ENCODE results near the gene SLC27A3. TPM values are rescaled to one million over a fixed set of nuclear protein-coding genes. Genes with fewer than 3 reads are reported as not detected.
A peak's percentile ranks its signal among the peaks of the same experiment; 100 is the strongest.

SLC27A3 gene
- total RNA-seq, 2 donors from 2014 or later = 71.7 to 116 TPM

- ATAC-seq (ENCODE audit: insufficient number of reproducible peaks, low FRiP score, low read depth) (no peak), DNase-seq (ENCODE audit: low spot score) (no peak)
- Histone ChIP-seq H3K4me3 (no peak overlapping the region), H3K36me3 (peaks cover 3% of the 10 kb centered on the region), H3K27ac (no peak overlapping the region), H3K27me3 (replicated peaks; ENCODE audit: insufficient read depth) (no peaks in the 10 kb centered on the region), H3K4me1 (ENCODE audit: control insufficient read depth in 1 of 2, low read depth in 2 of 2) (no peaks in the 10 kb centered on the region), H3K9me3 (no peaks in the 10 kb centered on the region)
- TF ChIP-seq CTCF (IDR thresholded peaks at IDR 0.05) = no peak
These were observed 24.6 kb downstream of the SLC27A3 start for GRCh38 chr1:153799566-153800465.

GRCh38 chr1:153800516-153800915, 25.3 kb downstream of the SLC27A3 start:
- no peak for DNase-seq (ENCODE audit: low spot score)
- no peak for TF ChIP-seq CTCF (IDR thresholded peaks at IDR 0.05)

GRCh38 chr1:153801028-153801625, 25.9 kb downstream of the SLC27A3 start:
- Histone ChIP-seq H3K4me3 (no peak overlapping the region), H3K27me3 (replicated peaks; ENCODE audit: insufficient read depth) (no peaks in the 10 kb centered on the region), H3K9me3 (no peaks in the 10 kb centered on the region), H3K36me3 (peaks cover 3% of the 10 kb centered on the region), H3K4me1 (ENCODE audit: control insufficient read depth in 1 of 2, low read depth in 2 of 2) (no peaks in the 10 kb centered on the region), H3K27ac (no peak overlapping the region)
- DNase-seq (ENCODE audit: low spot score) = no peak
- no peak for TF ChIP-seq CTCF (IDR thresholded peaks at IDR 0.05)
- ATAC-seq (ENCODE audit: insufficient number of reproducible peaks, low FRiP score, low read depth) = no peak

More at GRCh38 chr1:153800516-153800915, 25.3 kb downstream of the SLC27A3 start:
- Histone ChIP-seq H3K4me3 (no peak overlapping the region), H3K27me3 (replicated peaks; ENCODE audit: insufficient read depth) (no peaks in the 10 kb centered on the region), H3K4me1 (ENCODE audit: control insufficient read depth in 1 of 2, low read depth in 2 of 2) (no peaks in the 10 kb centered on the region), H3K36me3 (peaks cover 3% of the 10 kb centered on the region), H3K9me3 (no peaks in the 10 kb centered on the region), H3K27ac (no peak overlapping the region)
- no peak for ATAC-seq (ENCODE audit: insufficient number of reproducible peaks, low FRiP score, low read depth)

- DNase-seq (ENCODE audit: low spot score) (no peak), ATAC-seq (ENCODE audit: insufficient number of reproducible peaks, low FRiP score, low read depth) (no peak)
- Histone ChIP-seq H3K27me3 (replicated peaks; ENCODE audit: insufficient read depth) (no peaks in the 10 kb centered on the region), H3K27ac (peak overlapping the region in 1 of 2 donors; percentile 22), H3K9me3 (no peaks in the 10 kb centered on the region), H3K36me3 (peaks cover 3% of the 10 kb centered on the region), H3K4me3 (no peak overlapping the region), H3K4me1 (ENCODE audit: control insufficient read depth in 1 of 2, low read depth in 2 of 2) (no peaks in the 10 kb centered on the region)
- no peak for TF ChIP-seq CTCF (IDR thresholded peaks at IDR 0.05)
These were observed 26.8 kb downstream of the SLC27A3 start for GRCh38 chr1:153801786-153802697.

All from thoracic aorta (tissue), 2 donors.